Erythroblast (primary cell): ENCODE results near the gene THAP3.
A peak's percentile ranks its signal among the peaks of the same experiment; 100 is the strongest.

Source experiments
- GATA1 ChIP-seq: IDR thresholded peaks from 2 replicates; pipeline ENCODE4 v1.6.1; 2011; ENCODE audit warnings: low read depth, mild to moderate bottlenecking, control low read depth, low read length, moderate library complexity
- POLR2A ChIP-seq: IDR thresholded peaks from 2 replicates; pipeline ENCODE4 v1.6.1; 2011; ENCODE audit warnings: mild to moderate bottlenecking, low read length

DNA sequence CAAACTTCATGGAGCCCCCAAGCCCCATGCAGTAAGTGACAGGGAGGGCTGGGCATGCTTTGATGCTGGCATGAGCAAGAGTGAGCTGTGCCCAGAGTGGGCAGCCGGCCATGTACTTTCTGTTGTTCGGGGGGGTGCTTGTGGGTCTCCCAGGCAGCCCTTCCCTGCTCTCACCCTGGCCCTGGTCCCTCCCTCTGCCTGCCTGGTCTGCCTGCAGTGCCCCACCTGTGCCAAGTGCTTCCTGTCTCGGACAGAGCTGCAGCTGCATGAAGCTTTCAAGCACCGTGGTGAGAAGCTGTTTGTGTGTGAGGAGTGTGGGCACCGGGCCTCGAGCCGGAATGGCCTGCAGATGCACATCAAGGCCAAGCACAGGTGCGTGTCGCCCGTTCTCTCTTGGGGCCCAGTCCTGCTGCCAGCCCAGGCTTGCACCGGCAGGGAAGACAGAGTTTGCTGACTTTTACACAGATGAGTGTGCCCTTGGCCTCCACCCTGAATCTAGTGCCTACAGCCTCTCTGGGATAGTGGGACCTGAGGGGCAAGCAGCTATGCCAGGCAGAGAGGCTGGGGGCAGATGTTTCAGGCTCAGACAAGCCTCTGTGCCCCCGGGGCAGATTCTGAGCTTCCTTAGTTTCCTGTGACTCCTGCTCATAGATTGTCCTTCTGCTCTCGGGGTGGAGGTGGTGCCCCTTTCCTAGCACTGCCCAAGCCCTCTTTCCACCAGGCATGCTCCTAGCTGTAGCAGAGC is 37.2 kb upstream of the THAP3 start:
- TF ChIP-seq POLR2A (peak; percentile 6), GATA1 (no peak)
